IMR-90 (cell line): ENCODE data around the gene MFSD2A.

ENCODE experiments used
- BHLHE40 ChIP-seq: fragments of 150-350 bp; IDR thresholded peaks from 2 replicates; pipeline ENCODE4 v1.6.1; 2016; ENCODE audit warnings: mild to moderate bottlenecking, low read depth, low read length
- FOS ChIP-seq: fragments of 150-350 bp; IDR thresholded peaks from 2 replicates; pipeline ENCODE4 v1.6.1; 2016; ENCODE audit warnings: low read depth, low read length

DNA sequence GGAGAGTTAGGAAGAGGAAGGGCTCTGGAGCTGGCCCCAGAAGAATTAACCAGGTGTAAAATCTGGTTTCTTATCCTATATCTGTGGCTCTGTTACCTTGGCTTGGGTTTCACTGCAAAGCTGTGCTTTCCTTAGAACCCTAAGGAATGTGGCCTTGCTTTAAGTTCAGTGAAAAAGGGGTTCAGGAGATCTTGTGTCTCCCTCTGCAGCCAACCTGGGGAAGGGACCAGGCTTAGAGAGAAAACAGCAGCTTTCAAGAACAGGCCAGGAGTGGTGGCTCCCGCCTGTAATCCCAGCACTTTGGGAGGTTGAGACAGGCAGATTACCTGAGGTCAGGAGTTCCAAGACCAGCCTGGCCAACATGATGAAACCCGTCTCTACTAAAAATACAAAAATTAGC, 37.1 kb upstream of the MFSD2A start:
- TF ChIP-seq FOS (no peak), BHLHE40 (no peak)
